ENCODE data around the gene HLA-B.

Gene HLA-B

DNA sequence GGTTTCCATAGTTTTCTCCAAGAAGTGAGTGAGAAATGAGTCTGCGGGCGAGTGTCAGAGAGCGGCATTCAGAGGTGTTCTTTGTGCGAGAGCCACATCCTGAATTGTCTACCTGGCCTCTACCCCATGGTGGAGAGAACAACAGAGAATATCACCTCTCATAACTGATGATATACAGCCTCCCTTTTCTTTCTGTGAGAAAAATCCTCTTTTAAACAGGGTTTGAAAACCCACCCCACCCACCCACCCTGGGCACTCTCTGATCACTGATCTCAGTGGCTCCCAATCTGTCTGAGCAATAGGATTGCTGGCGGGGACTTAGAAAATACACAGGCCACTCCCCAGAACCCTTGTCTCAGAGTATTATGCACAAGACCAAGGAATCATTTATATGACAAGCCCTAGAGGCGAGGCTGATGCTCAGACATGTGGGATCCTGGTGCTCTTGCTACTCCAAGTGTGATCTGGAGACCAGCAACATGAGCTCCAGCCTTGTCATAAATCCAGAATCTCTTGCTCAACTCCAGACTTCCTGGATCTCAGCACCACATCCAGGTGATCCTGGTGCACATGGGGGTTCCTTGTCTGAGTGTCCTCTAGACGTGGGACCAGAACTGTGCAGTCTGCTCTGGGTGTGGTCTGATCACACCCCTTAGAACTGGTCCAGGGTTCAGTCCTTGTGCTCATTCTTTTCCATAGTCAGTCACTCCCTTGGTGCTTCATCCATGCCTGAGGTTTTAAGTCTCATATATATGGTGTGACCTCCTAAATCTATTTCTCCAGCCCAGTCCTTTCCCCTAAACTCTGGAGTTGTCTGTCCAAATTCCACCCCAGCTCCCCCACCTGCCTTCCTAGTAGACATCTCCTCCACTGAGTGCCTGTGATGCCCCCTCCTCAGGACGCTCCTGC, 5.3 kb downstream of the HLA-B start:
- peak; percentile 26 for DNase-seq

DNA sequence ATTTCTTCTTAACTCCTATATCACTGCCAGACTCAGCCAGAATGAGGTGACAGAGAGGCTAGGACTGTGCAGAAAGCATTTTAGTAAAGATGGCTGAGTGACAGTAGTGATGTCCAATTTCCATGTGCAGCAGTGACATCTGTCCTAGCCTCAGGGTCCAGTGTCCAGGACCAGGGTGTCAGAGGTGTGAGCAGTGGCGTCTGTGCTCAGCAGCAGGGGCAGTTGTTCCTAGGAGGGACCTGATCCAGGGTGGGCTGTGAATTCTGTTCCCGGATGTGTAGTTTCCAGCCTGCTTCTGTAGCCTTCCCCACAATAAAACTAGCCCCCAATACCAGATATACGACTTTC, 6.0 kb downstream of the HLA-B start:
- DNase-seq: no peak

DNA sequence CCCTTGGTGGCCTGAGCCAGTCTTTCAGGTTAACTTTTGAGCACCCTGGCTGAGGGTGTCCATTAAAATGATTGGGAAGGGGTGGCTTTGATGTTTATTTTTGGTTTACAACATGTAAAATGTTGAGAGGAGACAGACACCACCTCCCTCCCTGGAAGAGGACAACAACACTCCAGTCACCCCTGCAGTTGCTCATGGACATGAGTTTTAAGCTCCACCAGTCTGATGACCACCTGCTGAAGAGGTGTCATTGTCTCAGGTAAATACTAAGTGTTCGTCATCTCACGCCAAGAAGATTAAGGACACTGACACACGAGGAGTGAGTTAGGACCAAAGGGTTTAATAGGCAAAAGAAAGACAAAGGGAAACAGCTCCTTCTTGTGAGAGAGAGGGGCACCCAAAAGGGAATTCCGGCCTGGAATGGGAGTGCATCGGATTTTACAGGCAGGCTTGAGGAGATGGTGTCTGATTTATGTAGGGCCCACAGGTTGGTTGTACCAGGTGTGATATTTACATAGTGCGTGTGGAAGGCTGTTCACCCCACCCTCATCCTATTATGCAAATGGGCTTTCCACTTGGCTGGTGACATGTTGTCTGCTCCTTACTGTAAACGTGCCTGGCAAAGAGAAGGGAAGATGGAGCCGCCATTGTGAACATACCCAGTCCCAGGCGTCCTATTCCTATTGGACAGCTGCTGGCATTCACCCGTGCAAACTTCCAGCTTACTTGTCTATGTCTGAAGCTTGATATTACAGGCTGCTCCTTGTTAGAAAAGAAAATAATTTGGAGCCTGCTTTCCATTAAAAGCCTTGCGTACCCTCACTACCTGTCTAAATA, 6.6 kb downstream of the HLA-B start:
- DNase-seq: peak; percentile 29

DNA sequence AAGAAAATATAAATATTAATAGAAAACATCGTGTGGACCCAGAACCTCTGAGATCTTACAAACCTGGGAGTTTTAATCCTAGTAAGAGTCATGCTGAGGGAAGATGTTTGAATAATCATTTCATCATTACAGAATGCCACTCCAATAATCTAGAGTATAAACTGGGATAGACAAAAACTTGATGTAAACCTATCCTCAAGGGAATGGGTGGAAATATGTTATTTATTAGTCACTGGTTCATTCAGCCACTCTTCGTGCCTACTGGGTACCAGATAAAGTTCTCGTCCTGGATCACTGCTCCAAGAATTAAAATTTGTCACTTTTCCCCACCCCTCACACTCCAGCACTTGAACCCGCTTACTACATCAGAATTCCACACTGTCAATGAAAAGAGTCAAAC, 7.7 kb downstream of the HLA-B start:
- no peak for DNase-seq

DNA sequence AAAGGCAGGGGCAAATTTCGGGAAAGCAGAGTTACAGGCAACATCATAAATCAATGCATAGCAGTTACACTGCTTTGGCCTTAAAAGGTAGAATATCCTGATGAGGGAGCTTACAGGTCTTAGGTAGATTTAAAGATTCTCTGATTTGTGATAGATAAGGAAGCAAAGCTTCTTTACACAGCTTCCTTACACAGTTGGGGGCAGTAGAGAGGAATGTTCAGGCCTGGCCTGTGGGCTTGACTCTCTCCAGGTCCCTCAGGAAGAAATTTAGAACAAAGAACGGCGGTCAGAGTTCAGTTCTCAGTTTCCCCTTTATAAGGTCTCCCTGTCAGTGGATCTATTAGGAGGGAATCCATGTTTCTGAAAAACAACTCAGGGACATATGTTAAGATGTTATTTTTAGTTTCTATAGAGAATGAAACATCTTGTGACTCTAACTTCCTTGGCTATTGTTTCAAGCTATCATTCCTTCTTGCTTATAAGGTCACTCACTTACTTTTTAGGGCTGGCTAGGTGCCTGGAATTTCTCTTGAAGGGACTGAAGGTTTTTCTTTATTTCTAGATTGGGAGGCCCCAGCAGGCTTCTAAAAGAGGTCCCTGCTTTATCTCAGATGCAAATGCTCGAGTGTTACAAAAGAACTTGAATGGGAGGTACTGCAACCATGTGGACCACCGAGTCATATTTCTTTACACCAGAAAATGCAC, 11.8 kb downstream of the HLA-B start:
- DNase-seq: no peak

DNA sequence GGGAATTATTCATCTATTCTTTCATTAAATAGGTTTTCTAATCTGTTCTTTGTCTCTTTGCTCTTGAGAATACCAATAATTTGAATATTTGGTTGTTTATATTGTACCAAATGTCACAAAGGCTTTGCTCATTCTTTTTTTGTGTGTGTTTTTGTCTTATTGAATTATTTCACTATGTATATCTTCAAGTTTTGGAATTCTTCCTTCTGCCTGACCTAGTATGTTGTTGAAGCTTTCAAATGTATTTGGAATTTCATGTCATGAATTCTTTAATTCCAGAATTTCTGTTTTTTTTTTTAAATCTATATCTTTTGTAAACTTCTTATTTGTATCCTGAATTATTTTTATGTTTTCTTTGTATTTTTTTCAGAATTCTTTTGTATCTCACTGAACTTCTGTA, 16.8 kb downstream of the HLA-B start:
- no peak for DNase-seq

DNA sequence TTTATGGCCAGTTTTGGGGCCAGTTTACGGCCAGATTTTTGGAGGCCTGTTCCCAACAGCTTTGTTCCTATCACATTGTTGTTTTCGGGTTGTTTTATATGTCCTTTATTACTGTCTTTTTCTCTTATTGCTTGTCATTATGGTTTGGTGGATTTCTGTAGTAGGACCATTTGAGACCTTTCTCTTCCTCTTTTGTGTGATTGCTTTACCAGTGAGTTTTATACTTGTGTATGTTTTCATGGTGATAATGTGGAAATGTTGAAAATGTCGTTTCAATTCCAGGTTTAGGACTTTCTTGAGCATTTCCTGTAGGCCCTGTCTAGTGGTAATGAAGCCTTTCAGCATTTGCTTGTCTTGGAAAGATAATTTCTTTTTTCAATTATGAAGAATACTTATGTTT, 17.8 kb downstream of the HLA-B start:
- no peak for DNase-seq

DNA sequence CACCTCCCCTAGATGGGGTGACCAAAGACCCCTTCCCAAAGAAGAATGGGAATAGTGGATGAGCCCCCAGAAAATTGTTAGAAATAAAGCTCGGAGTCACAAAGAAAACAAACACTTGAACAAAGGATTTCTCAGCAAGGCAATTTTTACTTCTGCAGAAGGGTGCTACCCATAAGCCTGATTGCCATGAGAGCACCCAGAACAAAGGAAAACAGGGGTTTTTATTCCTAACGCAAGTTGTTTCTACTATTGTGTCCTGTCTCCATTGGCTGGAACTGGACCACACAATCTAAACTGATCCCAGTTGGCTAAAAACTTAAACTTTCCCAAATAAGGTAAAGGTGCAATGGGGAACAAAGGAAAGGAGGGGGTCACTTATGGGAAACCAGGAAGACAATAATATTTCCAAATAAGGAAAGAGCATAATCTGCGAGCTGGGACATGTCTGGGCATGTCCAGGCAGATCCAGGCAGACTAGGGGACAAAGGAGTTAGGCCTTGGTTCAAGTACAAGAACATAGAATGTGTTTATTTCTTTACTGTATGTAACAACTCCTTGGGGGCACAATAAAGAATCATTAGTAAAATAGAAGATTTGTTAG, 20.0 kb downstream of the HLA-B start:
- DNase-seq: no peak

DNA sequence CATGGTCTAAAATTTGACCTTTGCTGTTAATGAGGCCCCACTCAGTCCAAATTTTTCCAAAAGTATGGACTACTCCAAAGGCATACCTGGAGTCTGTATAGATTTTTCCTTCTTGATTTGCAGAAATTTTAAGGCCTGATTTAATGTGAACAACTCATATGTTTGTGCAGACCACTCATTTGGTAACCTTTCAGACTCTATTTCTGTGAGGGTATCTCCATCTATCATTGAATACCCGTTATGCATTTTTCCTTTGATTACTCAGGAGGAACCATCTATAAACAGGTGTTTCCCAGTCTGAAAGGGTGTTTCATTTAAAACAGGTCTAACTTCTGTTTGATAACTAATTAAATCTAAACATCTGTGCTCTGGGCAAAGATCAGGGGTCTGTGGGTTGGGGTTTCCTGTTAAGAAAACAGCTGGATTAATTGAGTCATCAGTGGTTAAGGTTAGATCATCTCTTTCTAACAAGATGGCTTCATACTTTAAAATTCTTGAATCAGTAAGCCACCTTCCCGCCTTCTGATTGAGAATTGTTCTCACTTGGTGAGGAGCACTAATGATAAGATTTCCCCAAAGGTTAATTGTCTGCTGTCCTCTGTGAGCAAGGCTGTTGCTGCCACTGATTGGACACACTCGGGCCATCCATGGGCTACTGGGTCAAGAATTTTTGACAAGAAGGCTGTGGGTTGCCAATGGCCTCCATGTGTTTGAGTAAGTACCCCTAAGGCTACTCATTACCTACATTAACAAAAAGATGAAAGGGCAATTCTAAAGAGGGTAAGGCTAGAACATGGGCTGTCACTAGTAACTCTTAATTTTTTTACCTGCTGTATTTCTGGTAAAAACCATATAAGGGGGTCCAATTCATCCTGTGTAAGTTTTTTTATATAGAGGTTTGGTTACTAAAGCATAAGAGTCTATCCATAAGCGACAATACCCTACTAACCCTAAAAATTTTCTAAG, 24.1 kb downstream of the HLA-B start:
- DNase-seq: no peak

DNA sequence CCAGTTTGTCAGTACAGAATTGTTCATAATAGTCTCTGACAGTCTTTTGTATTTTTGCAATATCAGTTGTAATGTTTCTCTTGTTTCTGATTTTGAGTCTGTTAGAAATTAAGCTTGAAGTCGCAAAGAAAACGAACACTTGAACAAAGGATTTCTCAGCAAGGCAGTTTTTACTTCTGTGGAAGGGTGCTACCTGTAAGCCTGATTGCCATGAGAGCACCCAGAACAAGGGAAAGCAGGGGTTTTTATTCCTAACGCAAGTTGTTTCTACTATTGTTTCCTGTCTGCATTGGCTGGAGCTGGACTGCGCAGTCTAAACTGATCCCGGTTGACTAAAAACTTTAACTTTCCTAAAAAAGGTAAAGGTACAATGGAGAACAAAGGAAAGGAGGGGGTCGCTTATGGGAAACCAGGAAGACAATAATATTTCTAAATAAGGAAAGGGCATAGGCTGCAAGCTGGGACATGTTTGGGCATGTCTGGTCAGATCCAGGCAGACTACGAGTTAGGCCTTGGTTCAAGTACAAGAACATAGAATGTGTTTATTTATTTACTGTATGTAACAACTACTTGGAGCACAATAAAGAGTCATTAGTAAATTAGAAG, 28.5 kb downstream of the HLA-B start:
- DNase-seq: no peak

DNA sequence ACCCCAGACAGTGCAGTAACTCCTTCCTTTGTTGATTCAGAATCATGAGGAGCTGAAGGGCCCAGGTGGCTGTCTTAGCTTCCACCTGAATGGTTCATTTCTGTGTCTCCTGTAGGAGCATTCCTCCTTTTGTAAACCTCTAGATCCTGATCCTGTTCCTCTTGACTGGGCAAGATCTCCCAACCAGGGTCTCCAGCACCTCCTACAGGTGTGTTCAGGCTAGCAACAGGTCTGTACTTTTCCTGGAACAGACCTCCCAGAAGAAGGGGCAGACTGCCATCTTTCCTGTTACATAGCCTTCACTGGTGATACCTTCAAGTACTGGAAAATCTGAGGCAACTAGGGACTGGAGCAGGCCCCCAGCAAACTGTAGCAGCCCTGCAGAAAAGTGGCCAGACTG, 35.2 kb downstream of the HLA-B start:
- no peak for DNase-seq

DNA sequence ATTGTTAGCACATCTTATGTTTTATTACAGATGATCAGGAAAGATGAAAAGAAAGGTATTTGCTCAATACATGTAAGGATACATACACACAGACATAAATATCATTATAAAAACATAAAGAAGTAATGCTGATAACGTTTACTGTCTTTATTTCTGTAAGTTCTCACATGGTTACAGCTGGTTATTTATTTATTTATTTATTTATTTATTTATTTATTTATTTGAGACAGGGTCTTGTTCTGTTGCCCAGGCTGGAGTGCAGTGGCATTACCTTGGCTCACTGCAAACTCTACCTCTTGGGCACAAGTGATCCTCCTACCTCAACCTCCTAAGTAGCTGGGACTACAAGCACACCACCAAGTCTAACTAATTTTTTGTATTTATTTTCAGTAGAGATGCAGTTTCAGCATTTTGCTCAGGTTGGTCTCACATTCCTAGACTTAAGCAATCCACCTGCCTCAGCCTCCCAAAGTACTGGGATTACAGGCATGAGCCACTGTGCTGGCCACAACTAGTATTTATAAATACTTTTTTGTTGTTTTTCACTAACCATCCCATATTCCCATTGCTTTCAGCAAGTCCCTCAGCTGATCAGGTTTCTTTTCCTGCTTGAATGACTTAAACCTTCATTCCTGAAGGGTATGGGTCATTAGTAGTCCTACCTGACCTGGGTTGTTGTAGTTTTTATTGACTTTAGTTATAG, 35.8 kb downstream of the HLA-B start:
- no peak for DNase-seq

DNA sequence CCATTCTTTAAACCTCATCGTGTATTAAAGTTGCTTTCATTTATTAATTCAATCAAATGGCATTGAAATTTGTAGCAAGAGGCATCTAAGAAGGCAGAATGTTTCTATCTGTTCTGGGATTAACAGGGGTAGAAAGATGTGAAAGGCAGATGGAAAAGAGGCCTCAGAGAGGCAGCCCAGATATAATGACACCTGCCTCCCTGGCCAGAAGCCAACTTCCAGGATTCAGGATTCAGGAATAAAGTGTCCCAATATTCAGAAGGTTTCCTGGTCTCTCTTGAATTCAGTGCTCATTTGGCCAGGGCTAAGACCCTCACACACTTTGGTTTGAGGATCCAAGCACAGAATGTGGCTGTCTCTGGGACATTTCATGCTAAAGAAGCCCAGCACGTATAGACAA, 39.9 kb downstream of the HLA-B start:
- DNase-seq: no peak

DNA sequence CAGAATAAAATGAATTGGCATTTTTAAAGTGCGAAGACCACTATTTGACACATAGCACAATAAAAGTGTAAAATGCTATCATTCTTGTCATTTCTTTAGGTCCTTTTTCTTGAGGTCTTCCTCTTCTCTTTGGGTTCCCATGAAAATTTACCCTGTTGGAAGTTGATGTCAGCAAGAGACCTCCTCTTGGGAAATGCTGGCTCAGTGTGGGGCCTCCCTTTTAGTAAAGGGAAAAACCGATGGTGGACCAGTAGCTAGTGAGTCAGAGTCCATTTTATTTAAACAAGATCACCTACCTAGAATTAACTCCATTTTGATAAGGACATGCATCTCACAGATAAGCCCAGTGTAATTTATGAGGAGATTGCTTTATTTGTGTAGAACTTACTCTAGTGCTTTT, 47.3 kb downstream of the HLA-B start:
- DNase-seq: no peak

DNA sequence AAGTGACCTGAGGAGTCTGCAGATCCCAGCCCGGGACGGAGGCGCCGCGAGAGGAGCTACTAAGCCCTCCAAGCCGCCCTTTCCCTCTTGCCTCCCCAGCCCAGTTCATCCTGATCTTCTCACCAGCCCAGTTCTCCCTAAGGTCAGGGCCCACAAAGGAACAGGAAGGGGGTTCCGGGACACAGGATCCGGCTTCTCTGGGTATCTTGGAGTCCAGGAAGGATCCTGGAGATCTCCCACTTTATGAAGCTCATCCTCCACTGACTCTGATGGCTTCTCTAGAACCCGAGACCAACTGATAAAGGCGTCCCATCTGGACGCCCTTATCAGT, 48.2 kb downstream of the HLA-B start:
- DNase-seq: no peak

DNA sequence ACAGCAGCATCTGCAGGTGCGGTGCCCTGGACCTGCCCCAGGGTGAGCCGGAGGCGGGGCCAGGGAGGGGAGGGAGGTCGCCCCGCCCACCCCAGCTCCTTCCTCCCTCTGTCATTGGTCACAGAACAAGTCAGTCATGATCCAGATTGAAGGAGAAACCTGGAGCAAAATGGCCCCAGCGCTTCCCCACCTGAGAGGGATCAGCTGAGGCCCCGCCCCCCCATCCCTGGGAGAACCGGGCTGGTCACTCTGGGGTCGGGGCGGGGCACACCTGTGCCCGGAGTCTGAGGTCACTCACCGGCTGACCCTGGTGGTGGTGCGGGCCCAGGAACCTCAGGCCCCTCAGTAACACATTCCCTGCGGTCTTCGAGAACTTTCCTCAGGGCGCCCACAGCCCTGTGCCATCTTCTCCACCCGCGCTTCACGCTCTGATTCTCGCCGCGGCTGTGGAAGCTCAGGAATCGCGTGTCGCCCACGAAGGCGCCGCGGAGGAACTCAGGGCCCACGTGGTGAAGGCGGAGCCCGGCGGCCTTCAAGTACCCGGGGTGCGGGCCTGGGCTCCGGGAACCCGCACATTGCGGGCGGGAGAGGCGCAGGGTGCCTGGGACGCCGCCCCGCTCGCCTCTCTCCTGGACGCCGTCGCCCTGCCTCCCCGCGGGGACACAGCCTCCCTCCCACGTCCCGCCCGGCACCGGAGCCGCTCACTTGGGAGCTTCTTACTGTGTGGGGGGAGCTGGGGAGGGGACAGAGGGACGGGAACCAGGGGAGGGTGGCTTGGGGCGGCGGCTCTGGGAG, 48.7 kb downstream of the HLA-B start:
- peak; percentile 62 for DNase-seq

DNA sequence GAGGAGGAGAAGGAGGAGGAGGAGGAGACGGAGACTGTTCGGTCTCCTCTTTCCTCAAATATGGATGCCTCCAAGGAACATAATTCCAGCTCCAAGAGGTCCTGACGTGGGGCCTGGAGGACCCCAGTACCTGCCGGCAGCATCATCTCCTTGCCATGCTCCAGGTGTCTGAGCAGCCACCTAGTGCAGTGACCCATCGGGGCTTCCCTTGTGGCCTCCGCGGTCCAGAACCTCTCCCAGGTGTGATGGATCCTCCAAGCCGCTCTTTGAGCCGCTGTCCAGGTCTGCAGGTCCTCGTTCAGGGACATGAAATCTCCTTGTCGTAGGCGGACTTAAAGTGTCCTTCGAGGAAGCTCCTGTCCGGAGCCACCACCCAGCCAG, 49.3 kb downstream of the HLA-B start:
- no peak for DNase-seq

DNA sequence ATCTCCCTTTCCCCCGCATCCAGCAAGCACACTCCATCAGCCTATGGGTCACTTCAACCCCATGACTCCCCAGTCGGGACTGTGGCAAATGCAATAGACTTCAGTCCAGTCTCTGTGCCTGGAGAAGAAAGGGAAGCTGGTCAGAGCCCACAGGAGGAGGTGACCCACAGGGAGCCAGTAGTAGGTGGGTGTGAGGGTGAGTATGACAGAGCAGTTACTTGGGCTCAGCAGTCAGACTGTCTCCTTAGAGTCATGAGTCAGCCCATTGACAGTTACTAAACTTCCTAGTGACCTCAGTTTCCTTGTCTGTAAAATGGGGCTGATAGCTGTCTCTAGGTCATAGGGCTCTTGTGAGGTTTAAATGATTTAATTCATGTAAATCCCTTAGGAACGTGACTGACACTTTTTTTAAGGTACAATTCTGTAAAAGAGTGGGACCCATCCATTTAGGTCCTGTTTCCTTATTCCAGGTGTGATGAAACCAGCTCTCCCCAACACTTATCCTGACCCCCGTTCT, 51.2 kb downstream of the HLA-B start:
- no peak for DNase-seq

DNA sequence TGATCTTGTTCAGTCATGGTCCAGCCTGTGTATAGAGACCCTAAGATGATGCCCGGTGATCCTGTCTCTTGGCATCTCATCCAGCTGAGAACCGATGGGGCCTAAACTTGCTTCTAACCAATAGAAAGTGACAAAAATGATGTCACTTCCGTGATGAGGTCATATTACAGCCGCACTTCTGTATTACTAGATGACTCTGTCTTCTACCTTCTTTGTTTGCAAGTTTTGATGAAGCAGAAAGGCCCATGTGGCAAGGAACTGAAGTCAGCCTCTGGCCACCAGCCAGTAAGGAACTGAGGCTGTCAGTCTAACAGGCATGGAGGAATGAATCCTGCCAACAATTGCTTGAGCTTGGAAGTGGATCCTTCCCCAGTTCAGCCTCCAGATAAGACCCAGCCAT, 52.3 kb downstream of the HLA-B start:
- DNase-seq: no peak
